Tibial nerve (tissue), 4 donors: Measurements from ENCODE around the gene RYR3.

ENCODE experiments used
- CTCF ChIP-seq, 5 experiments: fragments of 200-600 bp in 3 of 5; fragments of 450-650 bp in 2 of 5; sonication (generic) in 3 of 5; IDR thresholded peaks; one replicate each; pipeline ENCODE4 v1.5.1; 2016 to 2019; ENCODE audit warnings: antibody characterized with exemption in 5 of 5, mild to moderate bottlenecking in 3 of 5, moderate library complexity in 2 of 5
- EP300 ChIP-seq, 2 donors: sonication (generic); formaldehyde crosslinking; IDR thresholded peaks; one replicate each; pipeline ENCODE4 v1.6.1; 2017; ENCODE audit warnings: antibody characterized with exemption in 2 of 2, mild to moderate bottlenecking in 1 of 2
- POLR2A ChIP-seq, 2 donors: fragments of 450-650 bp; IDR thresholded peaks; one replicate each; pipeline ENCODE4 v1.6.1; 2017; ENCODE audit warnings: antibody characterized with exemption in 2 of 2, mild to moderate bottlenecking in 2 of 2, moderate library complexity in 2 of 2

- TF ChIP-seq CTCF (IDR thresholded peaks at IDR 0.05), result no peak
- TF ChIP-seq EP300 (IDR thresholded peaks at IDR 0.05), result no peak
- TF ChIP-seq POLR2A (IDR thresholded peaks at IDR 0.05), result no peak
These were observed 547.0 kb downstream of the RYR3 start for GRCh38 chr15:33857726-33858125.
